HFFc6 (cell line): ENCODE data around the gene RAB10. TPM values are rescaled to one million over a fixed set of nuclear protein-coding genes. Genes with fewer than 3 reads are reported as not detected.
A peak's percentile ranks its signal among the peaks of the same experiment; 100 is the strongest.

Experiments
- DNase-seq: peaks from one replicate; pipeline ENCODE4 v3.0.0-alpha.2; 2018
- H3K27ac Mint-ChIP-seq: 2 replicates; pipeline ENCODE4 v1.8.0; 2020; ENCODE audit warnings: mild to moderate bottlenecking, mixed read lengths
- H3K27me3 Mint-ChIP-seq: 2 replicates; pipeline ENCODE4 v1.8.0; 2021; ENCODE audit warnings: mild to moderate bottlenecking, moderate library complexity, mixed read lengths; ENCODE audit not compliant: insufficient read depth
- H3K36me3 Mint-ChIP-seq: 2 replicates; pipeline ENCODE4 v1.8.0; 2021; ENCODE audit warnings: low read depth, mixed read lengths
- H3K4me1 Mint-ChIP-seq: 2 replicates; pipeline ENCODE4 v1.8.0; 2020; ENCODE audit warnings: low read depth, mixed read lengths
- H3K4me3 Mint-ChIP-seq: 2 replicates; pipeline ENCODE4 v1.8.0; 2020; ENCODE audit warnings: mild to moderate bottlenecking, moderate library complexity, mixed read lengths
- H3K9me3 Mint-ChIP-seq: 2 replicates; pipeline ENCODE4 v1.8.0; 2020; ENCODE audit warnings: mild to moderate bottlenecking, mixed read lengths
- total RNA-seq, 6 experiments: library from RNA; stranded (reverse); fragmentation: NEBNext Ultra II Directional; extraction: Animal tissue kit (Norgen Biotek cat#: 25700); gene quantifications; 2 replicates in 1 of 6; 3 replicates in 5 of 6; pipeline ENCODE4 v1.2.3, GENCODE V29; 2021
- TF ChIP-seq, protein P1 (sequence below): fragments of 200-600 bp; sonication (generic); IDR thresholded peaks from 2 replicates; pipeline ENCODE4 v1.5.0; 2021; ENCODE audit warnings: antibody characterized with exemption, mild to moderate bottlenecking

The RAB10 gene
- total RNA-seq, 6 experiments from 2014 or later = 133 to 144 (median 136) TPM

DNA sequence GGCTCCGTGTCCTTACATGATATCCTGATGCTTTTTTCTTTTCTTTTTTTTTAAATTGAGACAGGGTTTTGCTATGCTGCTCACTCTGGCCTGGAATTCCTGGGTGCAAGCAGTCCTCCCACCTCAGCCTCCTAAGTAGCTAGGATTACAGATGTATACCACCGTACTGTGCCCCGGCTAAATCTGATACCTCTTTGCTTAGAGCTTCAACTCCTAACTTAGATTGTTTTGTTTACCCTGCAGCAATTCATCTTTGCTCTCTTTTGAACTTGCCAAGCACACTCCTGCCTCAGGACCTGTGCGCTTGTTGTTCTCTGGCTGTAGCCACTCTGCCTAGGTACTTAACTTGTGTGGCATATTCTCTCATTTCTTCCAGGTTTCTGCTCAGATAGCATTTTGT is 24.5 kb downstream of the RAB10 start:
- no peak for DNase-seq
- Mint-ChIP-seq H3K4me3 (no peak overlapping the region), H3K27me3 (no peaks in the 10 kb centered on the region), H3K9me3 (no peaks in the 10 kb centered on the region), H3K27ac (no peak overlapping the region), H3K36me3 (peaks cover 9% of the 10 kb centered on the region; the same call in 1 of the 2 replicates), H3K4me1 (peaks cover 31% of the 10 kb centered on the region)
- TF ChIP-seq, protein P1, sequence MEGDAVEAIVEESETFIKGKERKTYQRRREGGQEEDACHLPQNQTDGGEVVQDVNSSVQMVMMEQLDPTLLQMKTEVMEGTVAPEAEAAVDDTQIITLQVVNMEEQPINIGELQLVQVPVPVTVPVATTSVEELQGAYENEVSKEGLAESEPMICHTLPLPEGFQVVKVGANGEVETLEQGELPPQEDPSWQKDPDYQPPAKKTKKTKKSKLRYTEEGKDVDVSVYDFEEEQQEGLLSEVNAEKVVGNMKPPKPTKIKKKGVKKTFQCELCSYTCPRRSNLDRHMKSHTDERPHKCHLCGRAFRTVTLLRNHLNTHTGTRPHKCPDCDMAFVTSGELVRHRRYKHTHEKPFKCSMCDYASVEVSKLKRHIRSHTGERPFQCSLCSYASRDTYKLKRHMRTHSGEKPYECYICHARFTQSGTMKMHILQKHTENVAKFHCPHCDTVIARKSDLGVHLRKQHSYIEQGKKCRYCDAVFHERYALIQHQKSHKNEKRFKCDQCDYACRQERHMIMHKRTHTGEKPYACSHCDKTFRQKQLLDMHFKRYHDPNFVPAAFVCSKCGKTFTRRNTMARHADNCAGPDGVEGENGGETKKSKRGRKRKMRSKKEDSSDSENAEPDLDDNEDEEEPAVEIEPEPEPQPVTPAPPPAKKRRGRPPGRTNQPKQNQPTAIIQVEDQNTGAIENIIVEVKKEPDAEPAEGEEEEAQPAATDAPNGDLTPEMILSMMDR = no peak

DNA sequence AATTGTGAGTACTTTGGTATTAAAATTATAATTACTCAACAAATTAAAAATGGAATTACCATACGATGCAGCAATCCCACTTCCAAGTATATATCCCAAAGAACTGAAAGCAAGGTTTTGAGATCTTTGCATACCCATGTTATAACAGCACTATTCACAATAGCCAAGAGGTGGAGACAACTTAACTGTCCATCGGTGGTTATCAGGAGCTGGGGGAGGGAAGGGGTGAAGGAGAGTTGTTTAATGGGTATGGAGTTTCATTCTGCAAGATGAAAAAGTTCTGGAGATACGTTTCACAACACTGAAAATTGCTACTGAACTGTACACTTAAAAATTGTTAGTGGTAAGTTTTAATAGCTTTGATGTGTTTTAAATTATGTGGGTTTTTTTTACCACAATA is 25.7 kb downstream of the RAB10 start:
- Mint-ChIP-seq H3K27ac (no peak overlapping the region; the same call in 1 of the 2 replicates), H3K4me1 (peaks cover 27% of the 10 kb centered on the region), H3K36me3 (peaks cover 9% of the 10 kb centered on the region; the same call in 1 of the 2 replicates), H3K27me3 (no peaks in the 10 kb centered on the region), H3K9me3 (no peaks in the 10 kb centered on the region), H3K4me3 (no peak overlapping the region)
- DNase-seq = no peak
- TF ChIP-seq, protein P1 = 0 out of 2 replicates have a peak, but pooled peaks have one; percentile 9

DNA sequence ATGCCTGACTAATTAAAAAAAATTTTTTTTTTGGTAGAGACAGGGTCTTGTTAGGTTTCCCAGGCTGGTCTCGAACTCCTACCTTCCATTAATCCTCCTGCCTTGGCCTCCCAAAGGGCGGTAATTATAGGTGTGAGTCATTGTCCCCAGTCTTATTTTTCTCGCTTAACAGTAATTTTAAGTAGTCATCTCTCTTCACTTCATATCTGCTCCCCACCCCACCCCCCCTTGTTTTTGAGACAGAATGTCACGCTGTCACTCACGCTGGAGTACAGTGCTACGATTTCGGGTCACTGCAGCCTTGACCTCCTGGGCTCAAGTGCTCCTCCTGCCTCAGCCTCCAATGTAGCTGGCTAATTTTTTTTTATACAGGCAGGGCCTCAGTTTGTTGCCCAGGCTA is 27.7 kb downstream of the RAB10 start:
- Mint-ChIP-seq H3K9me3 (no peaks in the 10 kb centered on the region), H3K27ac (no peak overlapping the region), H3K4me3 (no peak overlapping the region), H3K4me1 (peaks cover 35% of the 10 kb centered on the region), H3K36me3 (peaks cover 14% of the 10 kb centered on the region), H3K27me3 (no peaks in the 10 kb centered on the region)
- DNase-seq = no peak
- TF ChIP-seq, protein P1 = no peak

DNA sequence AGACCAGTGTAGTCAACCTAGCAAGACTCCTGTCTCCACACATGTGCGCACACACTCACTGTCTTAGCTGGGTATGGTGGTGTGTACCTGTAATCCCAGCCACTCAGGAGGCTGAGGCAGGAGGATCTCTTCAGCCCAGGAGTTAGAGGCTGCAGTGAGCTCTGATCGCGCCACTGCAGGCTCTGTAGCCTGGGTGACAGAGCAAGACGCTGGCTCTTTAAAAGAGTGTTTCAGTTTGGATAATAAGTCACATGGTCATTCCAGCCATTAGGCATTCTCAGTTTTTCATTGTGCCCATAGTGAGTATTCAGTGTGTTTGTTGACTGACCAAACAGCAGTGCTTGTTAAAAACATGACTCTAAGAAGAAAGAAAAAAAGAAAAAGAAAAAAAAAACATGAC is 31.0 kb downstream of the RAB10 start:
- peaks cover 7% of the 10 kb centered on the region for H3K36me3 Mint-ChIP-seq
- TF ChIP-seq, protein P1 = no peak
- no peak overlapping the region for H3K4me3 Mint-ChIP-seq
- H3K27ac Mint-ChIP-seq = peak overlapping the region; percentile 43; the same call in 1 of the 2 replicates
- H3K9me3 Mint-ChIP-seq = no peaks in the 10 kb centered on the region
- no peak for DNase-seq
- H3K4me1 Mint-ChIP-seq = peaks cover 41% of the 10 kb centered on the region
- H3K27me3 Mint-ChIP-seq = 0 out of 2 replicates have a peak, but pooled peaks cover 2% of the 10 kb centered on the region

DNA sequence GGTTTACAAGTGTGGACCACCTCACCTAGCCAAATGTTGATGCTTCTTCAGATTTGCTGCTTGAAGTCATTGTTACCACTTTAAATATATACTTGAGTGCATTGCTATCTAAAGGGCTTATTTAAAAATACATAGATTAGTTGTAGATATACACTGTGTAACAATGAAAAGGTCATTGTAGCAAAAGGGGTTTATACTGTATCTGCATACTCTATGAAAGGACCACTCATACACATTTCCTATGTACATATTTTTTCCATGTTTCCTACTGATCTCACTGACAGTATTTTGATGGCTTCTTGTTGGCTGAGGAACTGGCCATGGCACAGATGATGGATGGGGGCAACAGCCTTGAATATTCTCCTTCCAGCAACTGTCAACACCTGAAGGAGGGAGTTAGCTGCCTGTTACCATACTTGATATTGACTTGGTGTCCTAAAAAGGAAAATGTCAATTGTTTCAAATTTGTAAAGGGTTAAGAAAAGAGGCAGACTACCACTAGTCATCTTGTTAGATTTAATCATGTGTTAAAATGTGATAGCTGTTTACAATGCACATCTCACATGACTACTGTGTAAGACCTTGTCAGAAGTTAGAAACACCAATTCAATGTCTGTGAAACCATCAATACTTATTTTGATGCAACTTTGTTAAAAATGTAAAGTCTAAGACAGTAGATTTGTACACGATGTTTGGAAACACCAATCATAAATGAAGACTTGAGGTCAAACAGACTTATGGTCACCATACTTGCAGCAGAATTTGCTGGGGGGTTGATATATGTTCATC is 33.5 kb downstream of the RAB10 start:
- H3K27me3 Mint-ChIP-seq = 0 out of 2 replicates have a peak, but pooled peaks cover 2% of the 10 kb centered on the region
- DNase-seq = no peak
- no peak overlapping the region; the same call in 1 of the 2 replicates for H3K4me3 Mint-ChIP-seq
- TF ChIP-seq, protein P1 = no peak
- H3K36me3 Mint-ChIP-seq = peaks cover 9% of the 10 kb centered on the region
- H3K4me1 Mint-ChIP-seq = peaks cover 45% of the 10 kb centered on the region
- peak overlapping the region; percentile 91 for H3K27ac Mint-ChIP-seq
- H3K9me3 Mint-ChIP-seq = no peaks in the 10 kb centered on the region
